GM19193 (cell line): Measurements from ENCODE around the gene ITGAX.

Source experiments
- POLR2A ChIP-seq: IDR thresholded peaks from 4 replicates; pipeline ENCODE4 v1.6.1; 2011; ENCODE audit not compliant: insufficient read depth, insufficient read length; ENCODE audit errors: extremely low read depth

ITGAX gene

DNA sequence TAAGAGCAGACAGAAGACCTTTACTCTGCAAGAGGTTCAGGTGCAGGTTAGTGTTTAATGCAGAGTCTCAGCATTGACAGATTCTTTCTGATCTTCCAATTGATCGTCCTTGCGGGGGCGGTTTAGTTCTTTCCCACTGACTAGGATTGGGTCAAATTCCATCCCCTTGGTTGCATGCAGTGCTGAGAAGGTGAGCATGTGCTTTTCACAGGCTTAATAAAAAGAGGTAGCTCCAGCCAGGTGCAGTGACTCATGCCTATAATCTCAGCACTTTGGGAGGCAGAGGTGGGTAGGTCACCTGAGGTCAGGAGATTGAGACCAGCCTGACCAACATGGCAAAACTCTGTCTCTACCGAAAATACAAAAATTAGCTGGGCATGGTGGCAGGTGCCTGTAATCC lies 30.7 kb downstream of the ITGAX start:
- no peak for TF ChIP-seq POLR2A

DNA sequence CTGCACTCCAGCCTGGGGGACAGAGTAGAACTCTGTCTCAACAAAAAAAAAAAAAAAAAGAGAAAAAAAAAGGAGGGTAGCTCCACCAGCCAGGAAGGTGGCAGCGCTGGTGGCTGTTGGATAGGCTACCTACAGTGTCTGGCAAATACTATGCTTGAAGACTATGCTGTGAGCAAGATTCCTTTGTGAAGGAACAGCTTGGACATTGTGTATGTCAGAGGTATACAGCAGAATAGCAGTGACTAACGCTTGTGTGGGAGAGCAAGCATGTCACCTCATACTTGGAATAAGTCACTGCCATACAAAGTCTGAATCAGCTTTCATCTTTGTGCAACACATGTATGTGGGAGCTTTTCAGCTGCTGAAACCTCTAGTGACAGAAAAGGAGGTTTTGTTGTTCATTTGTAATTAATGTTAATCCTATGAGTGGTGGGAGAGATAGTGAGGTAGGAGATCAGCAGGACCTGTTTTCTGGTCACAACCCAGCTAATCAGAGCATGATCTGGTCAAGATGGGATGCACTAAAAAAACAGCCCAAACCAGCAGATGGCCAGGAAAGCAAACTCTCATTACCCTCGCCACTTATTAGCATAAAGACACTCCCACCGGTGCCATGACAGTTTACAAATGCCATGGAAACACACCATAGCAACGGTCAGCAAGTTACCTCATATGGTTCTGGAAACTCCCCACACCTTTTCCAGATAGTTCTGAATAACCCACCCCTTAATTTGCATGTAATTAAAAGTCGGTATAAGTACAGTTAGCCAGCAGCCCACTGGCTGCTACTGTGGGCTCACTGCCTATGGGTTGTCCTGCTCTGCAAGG lies 31.4 kb downstream of the ITGAX start:
- TF ChIP-seq POLR2A = no peak

DNA sequence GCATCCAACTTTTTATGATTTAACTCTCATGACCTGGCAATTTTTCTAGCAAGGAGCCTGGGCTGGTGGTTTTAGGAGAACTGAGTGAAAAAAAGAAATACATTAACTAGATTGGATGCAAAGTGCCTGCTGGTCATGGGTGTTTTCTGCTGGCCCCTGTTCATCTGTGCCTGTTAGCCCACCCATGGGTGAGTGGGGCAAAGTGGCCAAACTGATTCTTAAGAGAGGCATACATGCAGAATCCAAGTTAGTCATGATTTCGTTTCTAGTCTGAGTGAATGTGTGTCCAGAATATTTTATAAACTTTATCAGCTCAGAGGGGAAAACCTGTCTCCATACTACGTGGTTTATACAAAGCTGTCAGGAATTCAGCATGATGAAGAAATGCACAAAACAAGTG lies 33.6 kb downstream of the ITGAX start:
- no peak for TF ChIP-seq POLR2A

DNA sequence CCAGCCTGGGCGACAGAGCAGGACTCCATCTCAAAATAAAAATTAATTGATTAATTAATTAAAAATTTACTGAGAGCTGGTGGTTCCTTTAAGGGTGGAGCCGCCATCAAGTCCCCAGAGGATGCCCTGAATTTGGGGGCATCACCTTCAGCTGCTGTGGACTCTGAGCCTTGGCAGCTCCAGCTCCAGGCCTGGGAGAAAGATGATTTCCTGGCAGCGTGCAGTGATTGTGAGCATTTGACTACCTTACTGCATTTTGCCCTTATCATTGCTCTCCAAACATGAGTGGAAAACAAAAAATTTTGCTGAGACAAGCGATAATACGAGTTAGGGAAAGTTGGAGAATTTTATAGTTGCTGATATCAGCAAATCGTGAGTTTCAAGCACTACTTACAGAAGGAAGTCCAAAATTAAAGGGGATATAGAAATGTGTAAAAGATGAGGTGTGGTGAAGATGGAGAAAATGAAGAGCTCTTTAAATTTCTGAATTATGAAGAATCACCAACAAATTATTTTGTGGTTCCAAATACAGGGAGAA lies 35.6 kb downstream of the ITGAX start:
- TF ChIP-seq POLR2A = no peak

DNA sequence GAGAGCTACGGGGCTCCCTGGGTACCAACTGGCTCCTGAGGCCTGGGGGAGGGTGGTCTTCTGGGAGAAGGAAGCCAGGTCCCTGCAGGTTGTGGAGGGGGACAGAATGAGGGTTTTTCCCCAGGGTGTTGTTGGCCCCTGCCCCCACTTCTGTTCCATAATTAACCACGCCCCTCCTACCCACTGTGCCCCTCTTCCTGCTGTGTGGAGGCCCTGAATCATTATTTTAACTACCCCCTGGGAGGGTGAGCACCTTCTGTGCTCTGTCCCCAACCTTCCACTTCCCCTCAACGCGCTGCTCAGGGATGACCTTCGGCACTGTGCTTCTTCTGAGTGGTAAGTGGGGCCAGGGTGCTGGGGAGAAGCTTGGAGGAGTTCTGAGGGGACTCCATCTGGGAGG lies 38.1 kb downstream of the ITGAX start, which contains the start of gene ITGAD:
Gene ITGAD (plus strand): TSS at position 280 of the 400 bp plus-strand sequence. CDS start 26 bp downstream, at position 306.
- no peak for TF ChIP-seq POLR2A

DNA sequence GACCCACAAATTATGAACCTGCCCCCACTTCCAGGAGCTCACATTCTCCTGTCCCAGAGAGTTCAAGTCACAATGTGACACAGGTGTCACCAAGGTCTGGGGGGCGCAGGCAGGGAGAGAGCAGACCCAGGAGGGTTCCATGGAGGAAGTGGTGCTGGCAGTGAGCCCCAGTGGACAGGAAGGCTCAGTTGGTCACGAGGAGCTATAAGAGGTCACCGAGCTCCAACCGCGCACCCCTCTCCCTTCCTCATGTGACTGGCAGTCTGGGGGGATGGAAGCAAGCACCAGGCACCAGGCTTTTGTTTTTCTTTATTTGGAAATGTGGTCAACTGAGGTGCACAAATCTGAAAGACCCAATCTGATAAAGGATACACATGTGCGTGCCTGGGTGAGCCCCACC lies 40.7 kb downstream of the ITGAX start:
- TF ChIP-seq POLR2A = no peak

DNA sequence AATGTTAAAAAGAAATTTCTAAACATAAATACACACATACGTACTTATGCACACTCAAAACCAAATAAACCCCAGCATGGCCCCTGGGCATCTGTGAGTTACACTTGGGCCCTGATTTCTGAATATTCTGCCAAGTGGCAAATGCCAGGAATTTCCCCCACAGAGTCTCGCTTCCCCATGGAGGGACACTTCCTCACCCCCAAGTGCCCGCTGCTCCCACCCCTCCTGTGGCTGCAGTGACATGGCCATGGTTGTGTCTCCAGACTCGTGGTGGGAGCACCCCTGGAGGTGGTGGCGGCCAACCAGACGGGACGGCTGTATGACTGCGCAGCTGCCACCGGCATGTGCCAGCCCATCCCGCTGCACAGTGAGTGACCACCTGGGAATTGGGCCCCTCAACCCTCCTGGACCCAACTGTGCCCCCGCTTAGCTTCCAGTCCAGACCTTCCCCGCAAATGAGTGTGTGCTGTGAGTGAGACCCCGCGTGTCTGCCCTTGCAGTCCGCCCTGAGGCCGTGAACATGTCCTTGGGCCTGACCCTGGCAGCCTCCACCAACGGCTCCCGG lies 42.2 kb downstream of the ITGAX start:
- TF ChIP-seq POLR2A = no peak

DNA sequence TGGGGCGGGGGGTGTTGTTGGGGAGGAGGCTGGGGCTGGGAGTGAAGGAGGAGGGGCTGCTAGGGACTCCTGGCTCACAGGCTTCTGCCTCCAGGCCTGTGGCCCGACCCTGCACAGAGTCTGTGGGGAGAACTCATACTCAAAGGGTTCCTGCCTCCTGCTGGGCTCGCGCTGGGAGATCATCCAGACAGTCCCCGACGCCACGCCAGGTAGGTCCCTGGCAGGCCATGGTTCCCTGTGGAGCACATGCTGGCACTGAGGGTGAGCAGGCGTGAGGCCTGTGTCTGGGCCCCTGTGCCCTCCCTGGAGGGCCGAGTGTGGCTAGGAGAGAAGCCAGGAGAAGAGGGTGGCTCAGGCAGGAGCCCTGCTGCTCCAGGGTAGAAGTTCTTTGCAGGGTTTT lies 42.7 kb downstream of the ITGAX start:
- no peak for TF ChIP-seq POLR2A

DNA sequence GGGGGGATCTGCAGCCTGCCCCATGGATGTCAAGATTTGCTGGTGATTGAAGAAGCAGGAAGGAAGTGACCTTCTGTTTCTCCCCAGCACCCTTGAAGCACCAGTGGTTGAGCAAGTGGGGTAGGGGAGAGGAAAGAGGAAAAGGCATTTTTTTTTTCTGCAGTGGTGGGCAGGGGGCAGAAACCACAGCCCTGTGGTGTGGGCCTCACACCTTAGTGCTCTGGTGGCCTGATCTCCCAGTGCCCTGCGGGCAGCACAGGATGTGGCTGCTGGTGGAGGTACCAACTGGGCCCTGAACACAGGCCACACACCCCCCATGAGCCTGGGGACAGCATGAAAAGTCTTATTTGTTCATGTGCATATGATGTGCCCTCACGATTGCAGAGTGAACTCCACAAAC lies 45.2 kb downstream of the ITGAX start:
- TF ChIP-seq POLR2A = no peak

DNA sequence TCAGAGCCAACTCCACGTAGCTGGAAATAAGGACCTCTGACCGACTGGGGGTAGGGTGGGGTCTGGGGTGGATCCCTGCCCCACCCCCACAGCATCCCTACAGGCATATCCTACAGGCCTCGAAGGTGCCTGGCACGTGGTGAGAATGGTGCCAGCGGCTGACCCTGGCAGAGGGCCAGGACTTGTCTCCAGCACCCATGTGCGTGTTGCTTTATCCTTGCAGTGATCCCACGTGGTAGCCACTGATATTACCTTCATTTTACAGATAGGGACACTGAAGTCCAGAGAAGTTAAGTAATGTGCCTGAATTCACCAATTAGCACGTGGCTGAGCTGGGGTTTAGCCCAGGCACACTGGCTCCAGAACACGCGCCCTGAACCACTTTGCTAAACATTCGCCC lies 46.5 kb downstream of the ITGAX start:
- TF ChIP-seq POLR2A = no peak

DNA sequence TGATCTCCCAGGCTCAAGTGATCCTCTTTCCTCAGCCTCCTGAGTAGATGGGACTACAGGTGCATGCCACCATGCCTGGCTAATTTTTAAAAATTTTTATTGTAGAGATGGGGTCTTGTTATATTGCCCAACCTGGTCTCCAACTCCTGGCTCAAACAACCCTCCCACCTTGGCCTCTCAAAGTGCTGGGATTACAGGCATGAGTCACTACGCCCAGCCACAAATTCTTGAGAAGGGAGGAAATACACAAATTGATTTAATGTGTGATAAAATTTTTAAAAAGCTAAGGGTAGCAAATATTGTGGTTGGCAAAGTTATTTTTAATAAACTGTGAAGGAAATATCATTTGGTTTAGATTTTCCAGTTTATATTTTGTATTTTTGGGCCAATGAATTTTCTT lies 47.7 kb downstream of the ITGAX start:
- no peak for TF ChIP-seq POLR2A

DNA sequence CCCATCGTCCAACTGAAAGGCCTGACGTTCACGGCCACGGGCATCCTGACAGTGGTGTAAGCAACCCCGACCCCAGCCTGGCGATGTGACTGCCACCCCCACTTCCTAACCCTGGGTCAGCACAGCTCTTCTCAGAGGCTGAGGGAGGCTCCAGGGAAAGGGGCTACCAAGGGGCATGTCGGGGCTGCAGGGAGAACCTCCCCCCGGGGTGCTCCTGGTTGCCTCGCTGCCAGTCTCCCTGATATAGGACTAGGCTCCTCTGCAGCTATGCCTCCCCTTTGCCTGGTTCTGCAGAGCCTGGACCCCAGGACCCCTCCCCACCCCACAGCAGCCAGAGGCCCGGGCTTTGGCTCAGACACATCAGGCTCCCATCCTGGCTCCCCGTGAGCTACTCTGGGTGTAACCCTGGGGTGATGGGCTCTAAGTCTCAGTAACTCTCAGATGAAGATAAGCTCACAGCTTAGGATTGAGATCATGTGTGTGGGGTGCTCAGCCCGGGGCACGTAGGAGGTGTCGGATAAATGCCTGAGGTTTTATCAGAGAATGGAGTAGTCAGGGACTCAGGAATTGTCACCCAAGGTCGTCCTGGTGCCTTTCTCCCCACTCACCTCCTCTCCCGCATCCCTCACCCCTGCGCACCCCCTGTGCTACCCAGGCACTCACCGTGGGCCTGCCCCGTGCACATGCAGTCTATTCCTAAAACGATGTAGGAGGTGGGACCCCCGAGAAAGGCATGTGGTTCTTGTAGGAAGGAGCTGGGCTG lies 48.8 kb downstream of the ITGAX start:
- TF ChIP-seq POLR2A = no peak

DNA sequence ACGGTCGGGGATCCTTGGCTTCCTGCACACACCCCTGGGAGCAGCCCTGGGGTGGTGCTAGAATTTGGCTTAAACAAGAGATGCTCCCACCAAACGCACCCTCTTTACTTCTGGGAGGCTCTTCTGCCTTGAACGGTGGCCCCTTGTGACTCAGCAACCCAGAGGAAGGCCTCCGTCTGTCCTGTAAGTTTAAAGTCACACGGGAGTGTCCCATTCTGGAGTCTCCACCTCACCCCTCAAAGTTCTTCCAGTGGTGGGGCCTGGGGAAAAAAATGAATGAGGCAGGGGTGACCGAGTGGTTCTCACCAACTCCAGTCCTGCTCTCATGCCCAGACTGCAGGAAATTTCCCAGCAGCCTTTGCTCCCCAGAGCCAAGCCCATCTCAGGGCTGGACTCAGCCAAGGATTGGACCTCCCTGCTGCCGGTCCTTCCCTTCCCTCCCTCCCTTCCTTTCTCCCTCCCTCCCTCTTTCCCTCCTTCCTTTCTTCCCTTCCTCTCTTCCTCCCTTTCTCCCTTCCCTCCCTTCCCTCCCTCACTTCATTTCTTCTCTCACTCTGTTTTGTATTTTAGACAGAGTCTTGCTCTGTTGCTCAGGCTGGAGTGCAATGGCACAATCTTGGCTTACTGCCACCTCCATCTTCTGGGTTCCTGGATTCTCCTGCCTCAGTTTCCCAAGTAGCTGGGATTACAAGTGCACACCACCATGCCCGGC lies 49.5 kb downstream of the ITGAX start:
- TF ChIP-seq POLR2A = no peak

DNA sequence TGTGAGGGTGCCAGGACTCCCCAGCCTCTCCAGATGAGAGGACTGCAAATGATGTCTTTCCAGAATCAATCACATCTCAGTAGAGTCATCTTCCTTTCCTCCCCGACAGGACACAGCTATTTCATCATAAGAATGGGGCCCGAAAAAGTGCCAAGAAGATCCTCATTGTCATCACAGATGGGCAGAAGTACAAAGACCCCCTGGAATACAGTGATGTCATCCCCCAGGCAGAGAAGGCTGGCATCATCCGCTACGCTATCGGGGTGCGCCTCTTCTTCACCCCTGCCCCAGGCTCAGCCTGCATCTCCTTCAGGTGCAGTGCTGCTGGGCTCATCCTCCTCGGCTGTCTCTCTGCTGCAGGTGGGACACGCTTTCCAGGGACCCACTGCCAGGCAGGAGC lies 52.4 kb downstream of the ITGAX start:
- TF ChIP-seq POLR2A = no peak

DNA sequence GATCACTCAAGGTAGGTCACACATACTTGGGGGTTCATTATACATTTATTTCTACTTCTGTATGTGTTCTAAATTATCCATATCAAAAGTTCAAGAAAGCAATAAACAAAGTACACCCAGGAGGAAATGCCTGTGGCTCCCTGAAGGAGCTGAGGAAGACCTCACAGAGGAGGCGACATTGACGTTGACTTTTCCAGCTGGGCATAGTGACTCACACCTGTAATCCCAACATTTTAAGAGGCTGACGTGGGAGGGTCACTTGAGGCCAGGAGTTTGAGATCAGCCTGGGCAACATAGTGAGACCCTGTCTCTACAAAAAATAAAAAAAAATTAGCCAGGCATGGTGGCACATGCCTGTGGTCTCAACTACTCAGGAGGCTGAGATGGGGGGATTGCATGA lies 54.5 kb downstream of the ITGAX start:
- no peak for TF ChIP-seq POLR2A
